DMS79 (cell line): ENCODE results near the gene RPS28.
A peak's percentile ranks its signal among the peaks of the same experiment; 100 is the strongest.
"Not testable (repeated sequence)": the region's sequence is repeated elsewhere in the genome, so short reads cannot be mapped to it uniquely, and the experiment has no call there.

Experiments
- DNase-seq: peaks from one replicate; lab custom pipeline; 2025; lab: John Stamatoyannopoulos, UW

RPS28 gene

GRCh38 chr19:8320564-8321066, 681 bp upstream of the RPS28 start:
- DNase-seq = no peak

- DNase-seq = no peak
These were observed 816 bp downstream of the RPS28 start for GRCh38 chr19:8321986-8322637.

GRCh38 chr19:8322638-8322997, 1.3 kb downstream of the RPS28 start:
- no peak for DNase-seq

DNA sequence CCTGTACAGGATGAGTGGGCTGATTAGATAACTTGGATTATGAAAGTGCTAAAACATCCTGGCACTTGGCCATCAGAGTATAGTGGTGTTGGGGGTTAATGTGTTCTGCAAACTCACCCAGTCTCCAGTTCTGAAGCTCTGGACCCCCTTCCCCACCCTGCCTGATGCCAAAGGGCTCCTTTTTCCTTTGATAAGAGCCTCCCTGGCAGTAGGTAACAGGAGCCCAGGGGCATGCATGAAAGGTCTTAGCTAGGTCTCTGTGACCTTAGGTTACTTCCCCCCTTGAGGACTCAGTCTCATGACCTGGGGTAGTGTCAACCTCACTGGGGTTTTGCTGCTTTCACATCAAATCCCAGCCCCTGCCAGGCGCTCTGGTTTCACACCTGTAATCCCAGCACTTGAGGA, 2.5 kb downstream of the RPS28 start:
- no peak for DNase-seq

DNA sequence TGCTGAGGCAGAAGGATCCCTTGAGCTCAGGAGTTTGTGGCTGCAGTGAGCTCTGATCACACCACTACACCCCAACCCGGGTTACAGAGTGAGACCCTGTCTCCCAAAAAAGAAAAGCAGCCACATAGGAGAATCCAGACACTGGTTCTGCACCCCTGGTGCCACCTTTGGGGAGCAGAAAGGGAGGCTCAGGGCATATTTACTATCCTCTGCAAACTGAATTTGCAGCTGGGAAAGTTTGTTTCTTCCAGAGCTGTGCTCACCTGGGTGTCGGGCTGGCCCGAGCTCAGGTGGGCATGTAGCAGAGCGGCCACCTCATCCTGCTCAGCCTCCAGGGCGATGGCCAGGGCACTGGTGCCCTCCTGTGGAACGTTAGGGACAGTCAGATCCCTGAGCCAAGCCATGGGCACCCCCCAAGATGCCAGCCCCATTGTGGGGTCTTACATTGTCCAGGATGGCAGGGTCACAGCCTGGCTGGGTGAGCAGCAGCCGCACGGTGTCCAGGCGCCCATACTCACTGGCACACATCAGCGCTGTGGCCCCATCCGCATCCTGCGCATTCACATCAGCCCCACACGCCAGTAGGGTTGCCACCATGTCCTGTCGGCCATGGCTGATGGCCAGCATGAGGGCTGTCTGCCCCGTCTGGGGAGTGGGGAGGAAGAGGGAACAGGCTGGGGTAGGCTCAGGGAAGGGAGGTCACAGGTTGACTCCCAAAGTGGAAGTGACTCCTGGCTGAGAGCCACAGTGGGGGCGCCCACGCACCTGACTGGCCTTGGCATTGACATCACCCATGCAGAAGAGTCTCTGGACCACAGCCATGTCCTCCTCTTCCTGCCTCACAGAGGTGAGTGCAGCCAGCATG, 3.1 kb downstream of the RPS28 start:
- no peak for DNase-seq

- no peak for DNase-seq
These were observed 4.2 kb downstream of the RPS28 start for GRCh38 chr19:8325454-8325853.

DNA sequence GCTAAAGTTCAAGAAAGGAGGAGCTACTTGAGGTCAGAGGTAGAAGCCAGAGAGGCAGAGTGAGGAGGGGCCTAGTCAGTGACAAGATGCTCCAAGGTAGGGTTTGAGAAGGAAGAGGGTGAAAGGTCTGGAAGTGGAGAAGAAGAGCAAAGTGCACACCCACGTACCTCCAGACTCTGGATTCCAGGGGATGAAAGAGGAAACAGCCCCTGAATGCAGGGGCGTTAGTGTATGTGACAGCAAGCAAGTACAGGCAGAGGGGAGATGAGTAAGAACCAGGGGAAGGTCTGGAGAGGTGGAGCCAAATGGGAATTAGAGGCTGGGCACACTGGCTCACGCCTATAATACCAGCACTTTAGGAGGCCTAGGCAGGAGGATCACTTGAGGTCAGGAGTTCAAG, 8.7 kb downstream of the RPS28 start:
- no peak for DNase-seq

DNA sequence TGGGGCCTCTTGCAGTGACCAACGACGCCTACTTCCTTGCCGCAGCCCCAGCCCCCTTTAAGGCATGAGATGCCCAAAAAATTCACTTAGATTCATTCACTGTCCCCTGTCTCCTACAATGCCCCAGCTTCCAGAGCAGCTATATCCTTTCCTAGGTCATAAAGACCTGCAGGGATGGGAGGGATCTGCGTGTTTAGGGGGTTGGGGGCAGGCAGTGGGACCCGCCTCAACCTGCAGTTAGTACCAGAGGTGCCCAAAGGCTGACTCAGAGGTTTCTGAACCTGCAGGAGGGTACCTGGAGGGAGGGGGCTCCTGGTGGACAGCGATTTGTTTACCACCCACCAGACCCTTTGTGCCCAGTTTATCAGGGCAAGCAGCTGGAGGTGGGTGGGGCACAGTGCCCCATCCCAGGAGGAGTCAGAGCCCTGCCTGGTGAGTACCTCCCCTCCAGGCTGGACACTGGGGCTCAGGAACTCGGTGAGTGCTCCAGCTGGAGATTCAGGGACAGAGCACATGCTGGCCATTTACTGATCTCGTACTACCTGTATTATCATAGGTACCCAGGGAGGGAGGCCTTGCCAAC, 10.1 kb downstream of the RPS28 start:
- no peak for DNase-seq

DNA sequence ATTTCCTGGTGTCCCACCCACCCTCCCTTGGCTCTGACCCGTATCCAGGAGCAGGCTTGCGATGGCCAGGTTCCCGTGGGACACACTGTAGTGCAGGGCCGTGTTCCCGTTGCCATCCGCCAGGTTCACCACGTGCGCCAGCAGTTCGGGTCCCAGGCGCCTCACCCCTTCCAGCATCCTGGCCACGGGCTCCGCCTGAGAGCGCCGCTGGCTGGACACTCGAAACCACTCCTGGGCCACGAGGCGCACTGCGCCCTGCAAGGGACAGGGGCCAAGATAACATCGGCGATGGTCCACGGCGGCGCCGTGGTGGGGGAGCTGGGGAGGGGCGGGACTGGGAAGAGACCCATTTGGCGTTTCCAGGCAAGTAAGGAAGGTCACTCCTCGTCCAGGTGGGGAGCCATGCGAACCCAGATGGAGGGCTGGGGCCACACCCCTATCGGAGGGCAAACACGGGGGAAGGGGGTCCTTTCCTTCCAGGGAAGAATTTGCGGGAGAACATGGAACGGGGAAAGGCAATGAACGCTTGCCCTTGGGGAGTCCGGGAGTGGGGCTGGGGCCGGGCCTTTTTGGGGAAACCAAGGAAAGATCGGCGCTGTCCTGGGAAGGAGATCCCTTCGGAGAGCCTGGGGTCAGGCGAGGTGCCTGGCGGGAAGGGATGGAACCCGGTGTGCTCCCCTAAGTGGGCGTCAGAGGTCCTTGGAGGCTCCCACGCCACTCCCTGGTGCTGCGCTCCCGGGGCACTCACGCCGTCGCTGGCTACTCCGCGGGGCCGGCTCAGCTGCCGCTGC, 11.9 kb downstream of the RPS28 start:
- no peak for DNase-seq

GRCh38 chr19:8333767-8334457, 12.6 kb downstream of the RPS28 start:
- peak; percentile 28 for DNase-seq

DNA sequence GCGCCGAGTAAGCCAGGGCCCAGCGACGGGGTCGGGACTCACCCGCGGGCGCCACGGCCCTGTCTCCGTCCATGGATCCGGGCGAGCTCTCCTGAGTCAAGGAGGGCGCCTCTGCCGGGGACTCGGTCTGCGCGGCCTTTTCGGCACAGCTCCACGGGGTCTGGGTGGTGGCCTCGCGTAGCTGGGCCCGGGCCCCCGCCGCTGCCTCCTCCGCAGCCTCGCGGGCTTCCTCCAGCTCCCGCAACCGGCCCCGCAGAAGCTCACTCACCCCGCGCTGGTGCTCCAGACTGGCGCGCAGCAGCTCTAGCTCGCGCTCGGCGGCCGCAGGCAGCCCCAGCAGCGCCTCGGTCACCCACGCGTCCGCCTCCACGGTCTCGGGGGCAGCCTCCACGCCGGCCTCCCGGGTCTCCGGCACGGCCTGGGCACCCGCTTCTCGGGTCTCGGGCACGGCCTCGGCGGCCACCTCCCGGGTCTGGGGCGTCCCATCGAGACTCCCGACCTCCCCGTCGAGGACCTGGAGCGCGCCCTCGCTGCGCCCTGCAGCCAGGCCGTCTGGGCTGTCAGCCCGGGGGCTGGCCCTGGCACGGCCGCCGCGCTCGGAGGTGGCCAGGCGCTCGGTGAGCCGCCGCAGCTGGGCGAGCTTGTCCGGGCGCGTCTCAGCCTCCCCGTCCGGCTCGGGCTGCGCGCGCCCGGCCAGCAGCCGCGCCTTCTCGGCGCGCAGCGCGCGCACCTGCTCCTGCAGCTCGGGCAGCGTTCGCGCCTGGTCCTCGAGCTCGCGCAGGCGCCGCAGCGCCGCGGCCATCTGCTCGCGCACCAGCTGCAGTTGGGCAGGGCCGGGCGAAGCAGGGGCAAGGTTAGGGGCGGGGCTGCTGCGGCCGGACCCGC, 13.4 kb downstream of the RPS28 start:
- peak; percentile 58 for DNase-seq

GRCh38 chr19:8335343-8336071, 14.2 kb downstream of the RPS28 start:
- DNase-seq = peak; percentile 32

DNA sequence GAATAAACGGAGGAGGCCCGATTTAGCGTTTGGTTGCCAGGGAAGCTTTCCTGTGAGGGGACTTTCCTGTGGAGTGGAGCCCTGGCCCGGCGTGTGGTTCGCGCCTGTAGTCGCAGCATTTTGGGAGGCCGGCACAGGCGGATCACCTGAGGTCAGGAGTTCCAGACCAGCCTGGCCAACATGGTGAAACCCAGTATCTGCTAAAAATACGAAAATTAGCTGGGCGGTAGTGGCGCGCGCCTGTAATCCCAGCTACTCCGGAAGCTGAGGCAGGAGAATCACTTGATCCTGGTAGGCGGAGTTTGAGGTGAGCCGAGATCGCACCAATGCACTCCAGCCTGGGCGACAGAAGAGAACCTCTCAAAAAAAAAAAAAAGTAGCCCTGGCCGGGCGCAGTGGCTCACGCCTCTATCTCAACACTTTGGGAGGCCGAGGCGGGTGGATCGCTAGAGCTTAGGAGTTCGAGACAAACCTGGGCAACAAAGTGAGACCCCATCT, 14.8 kb downstream of the RPS28 start:
- peak; percentile 47 for DNase-seq

- no peak for DNase-seq
These were observed 15.4 kb downstream of the RPS28 start for GRCh38 chr19:8336660-8337059.

GRCh38 chr19:8337728-8338127, 16.4 kb downstream of the RPS28 start:
- no peak for DNase-seq

- DNase-seq = no peak
These were observed 17.5 kb downstream of the RPS28 start for GRCh38 chr19:8338835-8339234.

- no peak for DNase-seq
These were observed 19.2 kb downstream of the RPS28 start for GRCh38 chr19:8340341-8341096.

- not testable (repeated sequence) for DNase-seq
These were observed 20.2 kb downstream of the RPS28 start for GRCh38 chr19:8341504-8341903.

GRCh38 chr19:8342316-8342683, 21.0 kb downstream of the RPS28 start:
- DNase-seq = no peak
